GM23338 (cell line): Measurements from ENCODE around the gene SKP2.

ENCODE experiments used
- CREB1 ChIP-seq: fragments of 250-450 bp; sonication (Bioruptor Pico); IDR thresholded peaks from 2 replicates; pipeline ENCODE4 v1.5.0; 2020; ENCODE audit warnings: low read depth, mild to moderate bottlenecking, moderate library complexity
- CTCF ChIP-seq, 2 experiments: fragments of 200-600 bp in 1 of 2; sonication (generic) in 1 of 2; conservative IDR thresholded peaks; 2 replicates each; pipeline versions ENCODE4 v1.5.1 to v1.6.1; 2016 to 2017; ENCODE audit warnings: antibody characterized with exemption in 2 of 2, low read depth in 2 of 2, mild to moderate bottlenecking in 2 of 2, moderate library complexity in 1 of 2
- ETS1 ChIP-seq: IDR thresholded peaks from 2 replicates; pipeline ENCODE4 v1.6.1; 2016; ENCODE audit warnings: antibody characterized with exemption
- EZH2 ChIP-seq: fragments of 200-600 bp; sonication (generic); IDR thresholded peaks from one replicate; pipeline ENCODE4 v1.8.0; 2017; ENCODE audit warnings: antibody characterized with exemption, mild to moderate bottlenecking, low read depth; ENCODE audit not compliant: unreplicated experiment
- EZH2phosphoT487 ChIP-seq: fragments of 200-600 bp; sonication (generic); IDR thresholded peaks from one replicate; pipeline ENCODE4 v1.8.1; 2018; ENCODE audit warnings: antibody characterized with exemption; ENCODE audit not compliant: unreplicated experiment
- POLR2AphosphoS5 ChIP-seq: IDR thresholded peaks from 2 replicates; pipeline ENCODE4 v1.6.1; 2016; ENCODE audit warnings: antibody characterized with exemption, low read depth
- REST ChIP-seq: IDR thresholded peaks from one replicate; pipeline ENCODE4 v1.6.1; 2018; ENCODE audit warnings: antibody characterized with exemption; ENCODE audit not compliant: unreplicated experiment
- ZNF331 ChIP-seq: fragments of 250-450 bp; sonication (Bioruptor Pico); IDR thresholded peaks from 2 replicates; pipeline ENCODE4 v1.5.0; 2020; ENCODE audit warnings: low read depth, mild to moderate bottlenecking, moderate library complexity
- ZNF462 ChIP-seq: fragments of 250-450 bp; sonication (Bioruptor Pico); IDR thresholded peaks from 2 replicates; pipeline ENCODE4 v1.5.0; 2020; ENCODE audit warnings: mild to moderate bottlenecking, moderate library complexity

- TF ChIP-seq CTCF (conservative IDR thresholded peaks at IDR 0.05; ENCODE audit: low read depth in 2 of 2) (no peak), ZNF462 (no peak), REST (no peak), EZH2 (no peak), POLR2AphosphoS5 (no peak), CREB1 (CRISPR knock-in tag) (no peak), ZNF331 (CRISPR knock-in tag) (no peak), EZH2phosphoT487 (no peak), ETS1 (no peak)
Measured at GRCh38 chr5:36178524-36178890, 26.6 kb downstream of the SKP2 start.
